Stomach smooth muscle (tissue), 2 donors: ENCODE results near the gene MRGPRX3.

ENCODE experiments used
- H3K27ac ChIP-seq: one replicate; pipeline ENCODE4 v1.7.0; 2013; ENCODE audit warnings: mild to moderate bottlenecking, low read length, inconsistent platforms
- H3K27me3 ChIP-seq, 2 donors: one replicate each; pipeline ENCODE4 v1.7.0; 2013; ENCODE audit warnings: low read length in 2 of 2; ENCODE audit not compliant: insufficient read depth in 2 of 2, control insufficient read depth in 1 of 2
- H3K36me3 ChIP-seq, 2 donors: one replicate each; pipeline ENCODE4 v1.7.0; 2013; ENCODE audit warnings: low read length in 2 of 2; ENCODE audit not compliant: control insufficient read depth in 2 of 2, insufficient read depth in 2 of 2
- H3K4me1 ChIP-seq: one replicate; pipeline ENCODE4 v1.7.0; 2013; ENCODE audit warnings: low read length; ENCODE audit not compliant: control insufficient read depth, insufficient read depth
- H3K4me3 ChIP-seq, 2 donors: one replicate each; pipeline ENCODE4 v1.7.0; 2013; ENCODE audit warnings: low read length in 2 of 2
- H3K9ac ChIP-seq, 2 donors: one replicate each; pipeline ENCODE4 v1.7.0; 2013; ENCODE audit warnings: low read length in 2 of 2, mild to moderate bottlenecking in 1 of 2
- H3K9me3 ChIP-seq, 2 donors: one replicate each; pipeline ENCODE4 v1.7.0; 2013; ENCODE audit warnings: low read length in 2 of 2; ENCODE audit not compliant: control insufficient read depth in 2 of 2
- donor health status: healthy.
- donor health status: Pancreatic carcinoma.

Gene MRGPRX3

GRCh38 chr11:18132341-18132740 is at the start of gene MRGPRX3:
Gene MRGPRX3, plus strand, starts transcription at chr11:18132571. Its CDS starts 4,632 bp downstream, at chr11:18137203.
- no peaks in the 10 kb centered on the region for H3K4me1 ChIP-seq

GRCh38 chr11:18088366-18088765 is 44.0 kb upstream of the MRGPRX3 start:
- Histone ChIP-seq H3K27ac (no peak overlapping the region), H3K4me3 (no peak overlapping the region), H3K4me1 (no peaks in the 10 kb centered on the region), H3K9me3 (no peaks in the 10 kb centered on the region), H3K36me3 (peaks cover 7 to 31% of the 10 kb centered on the region in 2 donors), H3K27me3 (no peaks in the 10 kb centered on the region), H3K9ac (no peak overlapping the region)

More at GRCh38 chr11:18132341-18132740, at the start of gene MRGPRX3:
- Histone ChIP-seq H3K27me3 (no peaks in the 10 kb centered on the region), H3K9me3 (no peaks in the 10 kb centered on the region), H3K9ac (no peak within 1 kb of the TSS), H3K4me3 (no peak within 1 kb of the TSS), H3K27ac (no peak within 1 kb of the TSS), H3K36me3 (no peaks in the 10 kb centered on the region)

DNA sequence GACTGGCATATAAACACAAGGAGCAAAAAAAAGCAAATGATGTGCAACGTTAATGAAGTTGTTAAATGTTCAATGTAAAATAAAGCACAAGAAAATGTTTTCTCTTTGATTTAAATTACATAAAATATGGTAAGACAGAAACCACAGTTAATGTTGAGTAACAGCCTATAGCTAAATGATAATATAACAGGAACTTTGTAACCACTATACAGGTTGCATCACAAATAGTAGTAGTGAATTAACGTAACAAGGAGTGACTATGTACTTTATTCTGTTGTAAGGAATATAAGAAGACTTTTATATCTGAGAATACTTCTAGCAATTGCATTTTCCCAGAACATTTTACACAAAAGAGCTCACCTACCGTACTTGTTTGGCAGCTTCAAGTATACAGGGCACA is 43.4 kb upstream of the MRGPRX3 start:
- H3K4me1 ChIP-seq, result no peaks in the 10 kb centered on the region
- peaks cover 13 to 35% of the 10 kb centered on the region in 2 donors for H3K36me3 ChIP-seq
- no peak overlapping the region for H3K9ac ChIP-seq
- no peaks in the 10 kb centered on the region for H3K9me3 ChIP-seq
- no peak overlapping the region for H3K27ac ChIP-seq
- no peak overlapping the region for H3K4me3 ChIP-seq
- H3K27me3 ChIP-seq, result no peaks in the 10 kb centered on the region

DNA sequence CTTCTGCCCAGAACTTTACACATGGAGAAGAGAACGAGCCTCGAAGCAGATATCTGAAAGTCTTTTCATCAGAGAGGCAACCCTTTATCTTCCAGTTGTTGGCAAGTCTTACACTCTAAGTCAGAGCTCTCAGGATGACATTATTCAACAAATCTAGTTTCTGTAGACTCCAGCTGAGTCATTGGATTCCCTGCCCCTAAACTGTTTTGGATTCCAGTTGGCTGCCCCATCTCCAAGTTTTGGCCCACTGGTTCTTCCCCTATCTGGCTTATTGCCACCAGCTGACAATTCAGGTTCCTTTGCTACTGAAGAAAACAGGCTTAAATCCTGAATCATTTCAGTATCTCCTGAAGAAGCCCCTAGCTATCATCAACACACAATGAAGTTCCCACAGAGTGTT is 40.6 kb upstream of the MRGPRX3 start:
- Histone ChIP-seq H3K27ac (no peak overlapping the region), H3K9ac (no peak overlapping the region), H3K9me3 (no peaks in the 10 kb centered on the region), H3K27me3 (no peaks in the 10 kb centered on the region), H3K36me3 (peaks cover 24 to 41% of the 10 kb centered on the region in 2 donors), H3K4me3 (no peak overlapping the region), H3K4me1 (no peaks in the 10 kb centered on the region)

GRCh38 chr11:18093959-18094358 is 38.4 kb upstream of the MRGPRX3 start:
- H3K27ac ChIP-seq, result no peak overlapping the region
- H3K27me3 ChIP-seq, result no peaks in the 10 kb centered on the region
- H3K4me1 ChIP-seq, result no peaks in the 10 kb centered on the region
- no peak overlapping the region for H3K9ac ChIP-seq
- H3K4me3 ChIP-seq, result no peak overlapping the region
- peaks cover 21 to 30% of the 10 kb centered on the region in 2 donors for H3K36me3 ChIP-seq
- H3K9me3 ChIP-seq, result no peaks in the 10 kb centered on the region

DNA sequence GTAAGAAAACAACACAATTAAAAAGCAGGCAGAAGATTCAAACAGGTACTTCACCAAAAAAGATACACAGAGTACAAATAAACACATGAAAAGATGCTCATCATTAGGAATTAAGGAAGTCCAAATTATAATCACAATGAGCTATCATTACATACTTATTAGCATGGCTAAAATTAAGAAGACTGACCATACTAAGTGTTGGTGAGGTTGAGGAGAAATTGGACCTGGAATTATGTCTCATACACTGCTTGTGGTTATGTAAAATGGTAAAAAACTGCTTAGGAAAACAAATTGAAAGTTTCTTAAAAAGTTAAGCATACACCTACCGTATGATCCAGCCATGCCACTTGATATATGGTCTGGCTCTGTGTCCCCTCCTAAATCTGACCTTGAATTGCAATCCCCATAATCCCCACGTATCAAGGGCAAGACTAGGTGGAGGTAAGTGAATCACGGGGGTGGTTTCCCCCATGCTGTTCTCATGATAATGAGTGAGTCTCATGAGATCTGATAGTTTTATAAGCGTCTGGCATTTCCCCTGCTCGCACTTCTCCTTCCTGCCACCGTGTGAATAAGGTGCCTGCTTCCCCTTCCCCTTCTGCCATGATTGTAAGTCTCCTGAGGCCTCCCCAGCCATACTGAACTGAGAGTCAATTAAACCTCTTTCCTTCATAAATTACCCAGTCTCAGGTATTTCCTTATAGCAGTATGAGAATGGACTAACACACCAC is 31.3 kb upstream of the MRGPRX3 start:
- H3K4me3 ChIP-seq, result no peak overlapping the region
- H3K27me3 ChIP-seq, result no peaks in the 10 kb centered on the region
- H3K4me1 ChIP-seq, result peaks cover 6% of the 10 kb centered on the region
- H3K27ac ChIP-seq, result no peak overlapping the region
- H3K9ac ChIP-seq, result no peak overlapping the region
- no peaks in the 10 kb centered on the region for H3K9me3 ChIP-seq
- peaks cover 4 to 10% of the 10 kb centered on the region in 2 donors for H3K36me3 ChIP-seq

DNA sequence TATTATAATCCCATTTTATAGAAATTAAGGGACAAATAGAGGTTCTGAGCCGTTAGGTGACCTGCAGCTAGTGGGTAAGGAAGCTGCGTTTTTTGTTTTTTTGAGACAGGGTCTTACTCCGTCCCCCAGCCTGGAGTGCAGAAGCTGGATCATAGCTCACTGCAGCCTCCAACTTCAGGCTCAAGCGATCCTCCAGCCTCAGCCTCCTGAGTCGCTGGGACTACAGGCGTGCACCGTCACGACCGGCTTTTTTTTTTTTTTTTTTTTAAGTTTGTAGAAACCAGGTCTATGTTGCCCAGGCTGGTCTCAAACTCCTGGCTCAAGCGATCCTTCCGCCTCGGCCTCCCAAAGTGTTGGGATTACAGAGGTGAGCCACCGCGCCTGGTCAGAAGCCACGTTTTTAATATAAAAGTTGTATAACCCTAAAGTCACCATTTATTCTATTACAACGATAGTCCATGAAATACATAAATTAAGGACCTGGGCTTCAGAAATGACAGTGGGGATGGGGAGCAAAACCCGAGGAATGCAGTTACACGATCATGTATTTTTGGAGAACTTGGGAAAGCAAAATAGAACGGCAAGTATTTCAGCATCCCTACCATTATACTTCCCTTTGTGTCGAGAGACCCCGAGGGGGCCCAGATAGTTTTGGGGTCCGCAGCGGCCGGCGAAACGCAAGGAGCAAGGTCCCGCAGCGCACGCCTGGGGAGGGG is 27.1 kb upstream of the MRGPRX3 start:
- Histone ChIP-seq H3K4me1 (peaks cover 6% of the 10 kb centered on the region), H3K36me3 (peaks cover 2 to 7% of the 10 kb centered on the region in 2 donors), H3K27me3 (no peaks in the 10 kb centered on the region), H3K4me3 (peak overlapping the region; percentile 84 to 92), H3K9ac (peak overlapping the region; percentile 87 to 93), H3K9me3 (no peaks in the 10 kb centered on the region), H3K27ac (peak overlapping the region; percentile 18)

GRCh38 chr11:18105802-18106574 is 26.4 kb upstream of the MRGPRX3 start, which contains the start of gene SAAL1:
Gene SAAL1, minus strand, starts transcription at chr11:18106082. Its CDS starts 41 bp downstream, at chr11:18106041.
- peak within 1 kb of the TSS; percentile 84 to 92 for H3K4me3 ChIP-seq
- H3K9me3 ChIP-seq, result no peaks in the 10 kb centered on the region
- peaks cover 0 to 5% of the 10 kb centered on the region in 2 donors for H3K27me3 ChIP-seq
- peak within 1 kb of the TSS; percentile 18 for H3K27ac ChIP-seq
- peaks cover 6% of the 10 kb centered on the region for H3K4me1 ChIP-seq
- peak within 1 kb of the TSS; percentile 87 to 93 for H3K9ac ChIP-seq
- H3K36me3 ChIP-seq, result peaks cover 2 to 7% of the 10 kb centered on the region in 2 donors

DNA sequence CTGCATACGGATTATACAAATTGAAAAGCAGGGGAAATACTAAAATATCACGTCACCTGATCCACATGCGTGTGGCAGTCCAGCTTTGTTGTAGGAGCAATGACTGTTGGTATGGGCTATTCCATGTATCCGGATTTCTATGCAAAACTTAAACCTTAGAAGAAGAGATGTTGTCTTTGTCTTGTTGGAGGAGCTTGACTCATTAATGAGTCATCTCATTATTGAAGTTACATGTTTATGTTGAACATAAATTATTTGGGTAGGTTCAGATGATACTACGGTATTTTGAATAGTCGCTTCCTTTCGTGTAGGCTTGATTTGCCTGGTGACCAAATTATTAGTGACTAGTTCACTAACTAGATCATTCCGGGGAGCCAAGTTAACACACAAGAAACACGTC is 25.7 kb upstream of the MRGPRX3 start:
- Histone ChIP-seq H3K4me3 (peak overlapping the region; percentile 7 to 92), H3K27me3 (peaks cover 0 to 5% of the 10 kb centered on the region in 2 donors), H3K9me3 (no peaks in the 10 kb centered on the region), H3K36me3 (peaks cover 2 to 7% of the 10 kb centered on the region in 2 donors), H3K4me1 (peaks cover 6% of the 10 kb centered on the region), H3K27ac (no peak overlapping the region), H3K9ac (no peak overlapping the region)

GRCh38 chr11:18108254-18108653 is 24.1 kb upstream of the MRGPRX3 start:
- Histone ChIP-seq H3K27ac (no peak overlapping the region), H3K4me1 (peaks cover 6% of the 10 kb centered on the region), H3K27me3 (peaks cover 5% of the 10 kb centered on the region in 2 donors), H3K9me3 (no peaks in the 10 kb centered on the region), H3K4me3 (no peak overlapping the region), H3K9ac (no peak overlapping the region), H3K36me3 (peaks cover 0 to 2% of the 10 kb centered on the region in 2 donors)
